Naive thymus-derived CD4-positive, alpha-beta T cell (primary cell): ENCODE data around the gene TNC. TPM values are rescaled to one million over a fixed set of nuclear protein-coding genes. Genes with fewer than 3 reads are reported as not detected.

Experiments used
- ATAC-seq: fragments of 150-1000 bp; cut with Tn5 transposase; 2 replicates; pipeline ENCODE4 v1.10.0; 2021; ENCODE audit warnings: mild to moderate bottlenecking, moderate library complexity
- CTCF ChIA-PET: fragments of 350-600 bp; sonication (Branson Sonifier 250); formaldehyde crosslinking; loops from one replicate; lab custom pipeline; 2021; ENCODE audit warnings: antibody characterized with exemption; lab: Charles Lee
- POLR2A ChIA-PET: fragments of 350-600 bp; sonication (Branson Sonifier 250); formaldehyde crosslinking; loops from one replicate; lab custom pipeline; 2021; ENCODE audit warnings: antibody characterized with exemption, inconsistent platforms; lab: Charles Lee
- DNase-seq, 9 donors: peaks; one replicate each; pipeline versions ENCODE4 v3.0.0 to v3.0.0-alpha.2; 2020 to 2022; ENCODE audit warnings: mixed read lengths in 1 of 9
- H3K27ac ChIP-seq: one replicate; pipeline ENCODE4 v1.7.0; 2013; ENCODE audit warnings: mild to moderate bottlenecking, low read depth, low read length, moderate library complexity
- H3K27me3 ChIP-seq, 2 donors: one replicate each; pipeline ENCODE4 v1.7.0; 2013; ENCODE audit warnings: low read length in 2 of 2, mild to moderate bottlenecking in 2 of 2, moderate library complexity in 2 of 2; ENCODE audit not compliant: control insufficient read depth in 2 of 2, insufficient read depth in 2 of 2
- H3K36me3 ChIP-seq, 3 experiments: 1 replicate in 2 of 3; 2 replicates in 1 of 3; pipeline ENCODE4 v1.7.0; 2013; ENCODE audit warnings: low read length in 3 of 3, mild to moderate bottlenecking in 3 of 3, moderate library complexity in 1 of 3; ENCODE audit not compliant: insufficient read depth in 3 of 3, control insufficient read depth in 2 of 3
- H3K4me1 ChIP-seq, 2 donors: one replicate each; pipeline ENCODE4 v1.7.0; 2013; ENCODE audit warnings: low read length in 2 of 2, mild to moderate bottlenecking in 2 of 2, moderate library complexity in 1 of 2; ENCODE audit not compliant: control insufficient read depth in 2 of 2, insufficient read depth in 2 of 2
- H3K4me3 ChIP-seq: 2 replicates; pipeline ENCODE4 v1.7.0; 2013; ENCODE audit warnings: mild to moderate bottlenecking, low read length
- H3K9me3 ChIP-seq, 3 experiments: 1 replicate in 2 of 3; 2 replicates in 1 of 3; pipeline ENCODE4 v1.7.0; 2013; ENCODE audit warnings: low read length in 3 of 3; ENCODE audit not compliant: control insufficient read depth in 2 of 3
- H3K27ac Mint-ChIP-seq, 9 donors: one replicate each; pipeline ENCODE4 v1.8.0; 2020 to 2022; ENCODE audit warnings: mixed read lengths in 9 of 9, mild to moderate bottlenecking in 8 of 9, moderate library complexity in 5 of 9, inconsistent platforms in 2 of 9
- H3K27me3 Mint-ChIP-seq, 5 donors: one replicate each; pipeline ENCODE4 v1.8.0; 2021 to 2022; ENCODE audit warnings: mixed read lengths in 5 of 5, mild to moderate bottlenecking in 1 of 5
- H3K36me3 Mint-ChIP-seq, 5 donors: one replicate each; pipeline ENCODE4 v1.8.0; 2020 to 2022; ENCODE audit warnings: mixed read lengths in 5 of 5, mild to moderate bottlenecking in 3 of 5, inconsistent platforms in 1 of 5
- H3K4me1 Mint-ChIP-seq, 7 donors: one replicate each; pipeline ENCODE4 v1.8.0; 2020 to 2022; ENCODE audit warnings: mixed read lengths in 7 of 7, mild to moderate bottlenecking in 3 of 7, inconsistent platforms in 1 of 7
- H3K4me3 Mint-ChIP-seq, 10 donors: one replicate each; pipeline ENCODE4 v1.8.0; 2020 to 2022; ENCODE audit warnings: mild to moderate bottlenecking in 10 of 10, mixed read lengths in 10 of 10, moderate library complexity in 6 of 10, inconsistent platforms in 2 of 10
- H3K9me3 Mint-ChIP-seq, 11 donors: one replicate each; pipeline ENCODE4 v1.8.0; 2020 to 2022; ENCODE audit warnings: mixed read lengths in 11 of 11, mild to moderate bottlenecking in 4 of 11, inconsistent platforms in 1 of 11, moderate library complexity in 1 of 11
- intact Hi-C, 2 donors: fragments of 100-400 bp; cut with micrococcal nuclease; formaldehyde crosslinking; loops; one replicate each; pipeline ENCODE4 v1.15.1; 2023
- polyA plus RNA-seq, 2 donors: library from polyadenylated mRNA; unstranded; fragments of 300-500 nt; fragmentation: Illumina TruSeq; gene quantifications; one replicate each; pipeline ENCODE4 v1.2.3, GENCODE V29; 2021
- total RNA-seq, 6 experiments: library from RNA in 5 of 6; stranded (reverse) in 5 of 6; gene quantifications; 1 replicate in 5 of 6; 2 replicates in 1 of 6; pipeline ENCODE4 v1.2.3 and lab custom pipeline; 2021 to 2026

TNC gene
- total and polyA plus RNA-seq, 7 experiments from 2014 or later: 0.22 TPM; not detected in 6

DNA sequence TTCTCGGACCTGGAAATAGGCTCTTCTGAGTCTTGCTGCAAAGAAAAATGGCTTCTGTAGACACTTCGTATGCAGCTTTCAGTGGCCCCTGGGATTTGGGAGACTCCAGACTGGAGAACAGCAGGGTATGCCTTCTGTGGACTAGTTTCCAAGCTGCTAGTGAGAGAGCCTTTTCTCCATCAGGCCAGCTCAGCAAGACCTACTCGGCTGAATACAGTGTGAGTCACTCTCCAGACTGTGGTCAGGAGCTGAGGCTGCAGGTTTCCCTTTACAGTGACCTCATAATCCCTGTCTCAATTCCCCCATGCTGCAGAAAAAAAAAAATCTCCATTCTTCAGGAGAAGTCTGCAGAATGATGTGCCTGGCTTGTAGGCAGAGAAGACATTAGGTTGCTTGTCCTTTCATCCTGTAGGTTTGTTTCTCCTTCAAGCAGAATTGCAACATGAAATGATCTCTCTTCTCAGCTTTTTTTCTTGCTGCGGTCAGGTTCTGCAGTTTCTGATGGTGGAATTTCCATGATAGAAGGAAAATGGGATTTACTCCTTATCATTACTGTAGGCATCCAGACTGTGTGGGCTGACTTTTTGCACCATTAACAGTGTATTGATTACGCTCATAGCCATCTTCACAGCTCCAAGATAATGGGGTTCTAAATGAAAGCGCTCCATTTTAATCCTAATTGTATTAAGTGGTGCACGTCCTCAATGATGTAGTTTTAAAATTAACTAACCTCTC is 109.3 kb downstream of the TNC start:
- Mint-ChIP-seq H3K9me3 (no peaks in the 10 kb centered on the region), H3K4me1 (peaks cover 0 to 82% (median 5%) of the 10 kb centered on the region in 7 donors), H3K36me3 (peaks cover 0 to 20% (median 0%) of the 10 kb centered on the region in 5 donors), H3K27me3 (peaks cover 0 to 6% (median 0%) of the 10 kb centered on the region in 5 donors), H3K27ac (no peak overlapping the region), H3K4me3 (no peak overlapping the region)
- DNase-seq (no peak), ATAC-seq (peak; percentile 71)
- Histone ChIP-seq H3K4me1 (peaks cover 0 to 3% of the 10 kb centered on the region in 2 donors), H3K36me3 (no peaks in the 10 kb centered on the region), H3K4me3 (no peak overlapping the region), H3K27ac (no peak overlapping the region), H3K27me3 (no peaks in the 10 kb centered on the region), H3K9me3 (no peaks in the 10 kb centered on the region)
- CTCF ChIA-PET: interaction anchor here (1.1 kb wide), 1 partner anchor 102 kb away, joined by 4 read pairs; no protein-coding TSS in a partner anchor
- intact Hi-C loops: no loop called here
- POLR2A ChIA-PET: interaction anchor here (1.2 kb wide), 1 partner anchor 66 kb away, joined by 4 read pairs; no protein-coding TSS in a partner anchor

DNA sequence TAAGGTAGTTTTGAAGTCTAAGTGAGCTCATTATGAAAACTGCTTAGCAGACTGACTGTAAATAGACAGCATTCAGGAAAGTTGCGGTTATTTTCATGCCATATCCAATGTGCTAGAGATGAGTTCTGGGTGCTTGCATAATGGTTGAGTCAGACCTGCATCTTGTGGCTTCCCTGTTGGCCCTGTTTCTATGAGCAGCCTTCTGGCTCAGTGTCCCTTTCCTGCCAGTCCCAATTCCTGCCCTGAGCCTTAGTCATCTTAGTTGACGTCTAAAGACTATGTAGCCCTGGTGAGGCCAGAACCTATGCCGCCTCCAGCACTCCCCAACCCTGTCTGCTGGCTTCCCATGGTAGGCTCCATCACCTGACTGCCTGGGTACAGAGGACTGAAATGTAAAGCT is 111.3 kb downstream of the TNC start:
- intact Hi-C loops: loop anchor here in 1 of 2 donors (2.0 kb wide), 1 partner anchor 14 kb away; no protein-coding TSS in a partner anchor

GRCh38 chr9:115005322-115005721 is 112.6 kb downstream of the TNC start:
- CTCF ChIA-PET: interaction anchor here (1.8 kb wide), 1 partner anchor 9 kb away, joined by 4 read pairs; no protein-coding TSS in a partner anchor
- H3K4me3 ChIP-seq: no peak overlapping the region
- intact Hi-C loops: no loop called here
- H3K4me3 Mint-ChIP-seq: no peak overlapping the region
- H3K4me1 ChIP-seq: peaks cover 0 to 3% of the 10 kb centered on the region in 2 donors
- ATAC-seq (no peak), DNase-seq (no peak)
- H3K27ac ChIP-seq: no peak overlapping the region
- H3K9me3 ChIP-seq: no peaks in the 10 kb centered on the region
- no peaks in the 10 kb centered on the region for H3K36me3 ChIP-seq
- peak overlapping the region in 1 of 9 donors; percentile 10 for H3K27ac Mint-ChIP-seq
- peaks cover 0 to 8% (median 3%) of the 10 kb centered on the region in 5 donors for H3K27me3 Mint-ChIP-seq
- H3K4me1 Mint-ChIP-seq: peaks cover 0 to 56% (median 13%) of the 10 kb centered on the region in 7 donors
- POLR2A ChIA-PET: interaction anchor here (0.7 kb wide), 1 partner anchor 522 kb away, joined by 3 read pairs; no protein-coding TSS in a partner anchor
- H3K27me3 ChIP-seq: no peaks in the 10 kb centered on the region
- peaks cover 0 to 3% (median 0%) of the 10 kb centered on the region in 11 donors for H3K9me3 Mint-ChIP-seq
- H3K36me3 Mint-ChIP-seq: peaks cover 0 to 18% (median 0%) of the 10 kb centered on the region in 5 donors

More for the DNA sequence above, 111.3 kb downstream of the TNC start:
- H3K27ac Mint-ChIP-seq: peak overlapping the region in 1 of 9 donors; percentile 16
- Histone ChIP-seq H3K27me3 (no peaks in the 10 kb centered on the region), H3K4me1 (peaks cover 0 to 3% of the 10 kb centered on the region in 2 donors), H3K9me3 (no peaks in the 10 kb centered on the region), H3K27ac (no peak overlapping the region), H3K36me3 (no peaks in the 10 kb centered on the region), H3K4me3 (no peak overlapping the region)
- H3K36me3 Mint-ChIP-seq: peaks cover 0 to 20% (median 0%) of the 10 kb centered on the region in 5 donors
- H3K4me3 Mint-ChIP-seq: peak overlapping the region in 1 of 10 donors; percentile 6
- peaks cover 0 to 2% (median 0%) of the 10 kb centered on the region in 11 donors for H3K9me3 Mint-ChIP-seq
- peaks cover 0 to 10% (median 2%) of the 10 kb centered on the region in 5 donors for H3K27me3 Mint-ChIP-seq
- DNase-seq (no peak), ATAC-seq (peak; percentile 85)
- POLR2A ChIA-PET: interaction anchor here (0.5 kb wide), 2 partner anchors 83 to 655 kb away, joined by 4 read pairs; no protein-coding TSS in a partner anchor
- H3K4me1 Mint-ChIP-seq: peaks cover 0 to 65% (median 12%) of the 10 kb centered on the region in 7 donors
- CTCF ChIA-PET: interaction anchor here (1.0 to 1.4 kb wide), 2 partner anchors 326 kb away, joined by 3 read pairs; no protein-coding TSS in a partner anchor

DNA sequence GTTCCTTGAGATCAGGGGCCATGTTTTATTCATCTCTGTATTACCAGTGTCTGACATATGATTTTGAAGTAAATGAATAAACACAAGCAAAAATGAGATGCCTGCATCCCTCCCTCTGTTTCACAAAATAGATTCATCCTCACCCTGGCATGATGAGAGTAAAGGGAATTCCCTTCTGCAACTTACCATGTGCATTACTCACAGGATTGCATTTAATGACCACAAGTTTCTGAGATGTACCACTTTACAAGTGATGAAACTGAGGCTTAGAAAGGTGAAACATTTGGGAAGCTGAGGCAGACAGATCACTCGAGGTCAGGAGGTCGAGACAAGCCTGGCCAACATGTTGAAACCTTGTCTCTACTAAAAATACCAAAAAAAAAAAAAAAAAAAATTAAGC is 113.4 kb downstream of the TNC start:
- ChIA-PET CTCF (interaction anchor here (1.1 to 1.8 kb wide), 2 partner anchors 10 to 266 kb away, joined by 4 read pairs; no protein-coding TSS in a partner anchor), POLR2A (no interaction called here)
- intact Hi-C loops: no loop called here
- peaks cover 0 to 3% of the 10 kb centered on the region in 2 donors for H3K4me1 ChIP-seq
- no peaks in the 10 kb centered on the region for H3K36me3 ChIP-seq
- DNase-seq (no peak), ATAC-seq (no peak)
- Mint-ChIP-seq H3K27ac (no peak overlapping the region), H3K4me1 (peaks cover 0 to 53% (median 13%) of the 10 kb centered on the region in 7 donors), H3K36me3 (peaks cover 0 to 21% (median 0%) of the 10 kb centered on the region in 5 donors), H3K9me3 (peaks cover 0 to 3% (median 0%) of the 10 kb centered on the region in 11 donors), H3K27me3 (peaks cover 0 to 7% (median 3%) of the 10 kb centered on the region in 5 donors), H3K4me3 (no peak overlapping the region)
- no peaks in the 10 kb centered on the region for H3K27me3 ChIP-seq
- no peaks in the 10 kb centered on the region for H3K9me3 ChIP-seq
- H3K27ac ChIP-seq: no peak overlapping the region
- no peak overlapping the region for H3K4me3 ChIP-seq

- Mint-ChIP-seq H3K4me1 (peaks cover 0 to 39% (median 13%) of the 10 kb centered on the region in 7 donors), H3K27me3 (peaks cover 0 to 4% (median 3%) of the 10 kb centered on the region in 5 donors), H3K27ac (no peak overlapping the region), H3K36me3 (peaks cover 0 to 26% (median 0%) of the 10 kb centered on the region in 5 donors), H3K9me3 (peaks cover 0 to 3% (median 0%) of the 10 kb centered on the region in 11 donors), H3K4me3 (no peak overlapping the region)
- ChIA-PET CTCF (interaction anchor here (0.7 kb wide), 1 partner anchor 1499 kb away, joined by 3 read pairs; no protein-coding TSS in a partner anchor), POLR2A (interaction anchor here (0.6 kb wide), 1 partner anchor 105 kb away, joined by 3 read pairs; no protein-coding TSS in a partner anchor)
- DNase-seq: no peak
- Histone ChIP-seq H3K36me3 (no peaks in the 10 kb centered on the region), H3K4me3 (no peak overlapping the region), H3K4me1 (peaks cover 0 to 3% of the 10 kb centered on the region in 2 donors), H3K27me3 (no peaks in the 10 kb centered on the region), H3K9me3 (no peaks in the 10 kb centered on the region), H3K27ac (no peak overlapping the region)
- intact Hi-C loops: no loop called here
- ATAC-seq: no peak
Measured at GRCh38 chr9:115002371-115003120, 115.4 kb downstream of the TNC start.

DNA sequence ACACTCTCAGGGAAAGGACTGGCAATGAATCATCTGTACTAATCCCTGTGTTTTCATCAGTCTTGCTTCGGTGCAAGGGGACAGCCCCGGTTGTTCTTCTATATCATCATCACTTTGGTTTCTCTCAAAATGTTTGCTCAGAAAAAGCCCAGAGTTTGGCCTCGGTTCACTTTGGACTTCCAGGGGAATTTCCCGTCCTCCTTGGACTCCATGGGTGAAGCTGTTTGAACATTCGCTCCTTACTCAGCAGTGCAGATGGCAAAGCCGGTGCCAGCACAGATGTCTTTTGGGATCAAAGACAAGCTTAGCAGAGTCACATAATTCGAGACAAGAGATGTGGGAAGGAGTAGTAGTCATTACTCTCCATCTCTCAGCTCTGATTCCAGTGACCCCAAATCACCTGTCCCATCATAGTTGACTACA is 117.7 kb downstream of the TNC start:
- H3K27me3 Mint-ChIP-seq: peaks cover 0 to 4% (median 3%) of the 10 kb centered on the region in 5 donors
- Histone ChIP-seq H3K4me3 (no peak overlapping the region), H3K9me3 (no peaks in the 10 kb centered on the region), H3K36me3 (no peaks in the 10 kb centered on the region), H3K4me1 (peaks cover 0 to 3% of the 10 kb centered on the region in 2 donors), H3K27me3 (no peaks in the 10 kb centered on the region), H3K27ac (no peak overlapping the region)
- H3K36me3 Mint-ChIP-seq: peaks cover 0 to 20% (median 0%) of the 10 kb centered on the region in 5 donors
- H3K4me3 Mint-ChIP-seq: no peak overlapping the region
- H3K9me3 Mint-ChIP-seq: peaks cover 0 to 3% (median 0%) of the 10 kb centered on the region in 11 donors
- ChIA-PET POLR2A (no interaction called here), CTCF (no interaction called here)
- intact Hi-C loops: no loop called here
- H3K4me1 Mint-ChIP-seq: peaks cover 0 to 22% (median 13%) of the 10 kb centered on the region in 7 donors
- ATAC-seq (no peak), DNase-seq (peak in 1 of 9 donors; percentile 42)
- no peak overlapping the region for H3K27ac Mint-ChIP-seq
